ENCODE data around the gene HDAC2. TPM values are rescaled to one million over a fixed set of nuclear protein-coding genes. Genes with fewer than 3 reads are reported as not detected.
A peak's percentile ranks its signal among the peaks of the same experiment; 100 is the strongest.
"Not testable (repeated sequence)": the region's sequence is repeated elsewhere in the genome, so short reads cannot be mapped to it uniquely, and the experiment has no call there.

Gene HDAC2
- 210 and 226 TPM in 2 replicates for polyA plus RNA-seq (2014; cell fraction: cytosol; rRNA removed)
- 135 and 165 TPM in 2 replicates for polyA plus RNA-seq (2014; cell fraction: nucleus; rRNA removed)

GRCh38 chr6:113970805-113971676, at the start of gene HDAC2:
Gene HDAC2, minus strand, starts transcription at chr6:113971148. Its CDS starts 240 bp downstream, at chr6:113970908.
- DNase-seq (ENCODE audit: low spot score): peak; percentile 91

DNA sequence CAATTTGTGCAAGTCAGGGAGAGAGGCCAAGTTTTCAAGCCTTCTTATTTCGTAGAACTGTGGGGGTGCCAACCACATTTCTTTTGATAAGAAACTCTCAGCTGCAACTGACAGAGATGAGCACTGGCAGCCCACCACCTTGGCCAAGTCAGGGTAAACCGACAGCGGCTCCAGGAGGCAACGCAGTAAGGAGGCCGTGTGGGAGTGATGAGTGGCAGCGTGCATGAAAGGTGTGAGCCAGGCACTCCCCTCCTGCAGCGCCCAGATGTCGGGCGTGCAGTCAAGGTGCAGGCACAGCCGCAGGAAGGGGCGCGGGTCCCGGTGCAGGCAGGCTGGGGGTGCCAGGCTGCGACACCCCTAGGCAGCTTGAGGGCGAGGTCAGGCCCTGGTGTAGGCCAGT, 49.2 kb upstream of the HDAC2 start:
- DNase-seq (ENCODE audit: low spot score): no peak

DNA sequence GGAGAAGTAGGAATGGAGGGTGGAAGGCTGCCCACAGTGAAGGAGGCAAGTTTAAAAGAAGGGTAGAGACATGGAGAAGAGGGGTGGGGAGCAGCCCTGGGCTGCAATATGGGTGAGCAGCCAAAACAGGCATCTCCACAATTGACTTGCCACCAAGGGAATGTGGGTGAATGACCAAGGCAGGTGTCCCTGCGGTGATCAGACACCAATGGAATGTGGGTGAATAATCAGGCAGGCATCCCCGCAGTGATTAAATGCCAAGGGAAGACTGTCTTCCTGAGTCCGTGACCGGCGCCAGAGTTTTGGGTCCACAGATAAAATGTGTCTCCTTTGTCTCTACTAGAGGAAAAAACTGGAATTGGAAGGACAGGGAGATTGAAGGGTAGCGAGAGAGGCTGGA, 46.2 kb upstream of the HDAC2 start:
- DNase-seq (ENCODE audit: low spot score): not testable (repeated sequence)

GRCh38 chr6:114014106-114014505, 43.2 kb upstream of the HDAC2 start:
- not testable (repeated sequence) for DNase-seq (ENCODE audit: low spot score)

- DNase-seq (ENCODE audit: low spot score): not testable (repeated sequence)
These were observed 40.5 kb upstream of the HDAC2 start for GRCh38 chr6:114011486-114011885.

DNA sequence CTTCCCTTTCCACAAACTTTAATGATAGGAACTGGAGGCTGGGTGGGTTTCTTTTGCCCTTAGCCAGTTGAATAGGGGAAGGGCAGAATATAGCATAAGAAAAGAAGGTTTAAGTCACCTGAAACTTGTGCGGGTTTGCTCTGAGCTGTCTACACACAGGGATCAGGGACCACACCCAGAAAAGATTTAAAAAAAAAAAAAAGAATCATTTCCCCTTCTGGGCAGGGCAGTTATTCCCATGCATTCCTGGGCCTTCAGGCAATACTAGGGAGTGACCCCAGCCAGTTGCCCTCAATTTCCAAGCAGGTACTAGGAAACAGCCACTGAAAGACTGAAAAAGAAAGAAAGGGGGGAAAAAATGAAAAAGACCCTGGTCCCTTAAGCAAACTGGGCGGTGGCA, 39.6 kb upstream of the HDAC2 start:
- DNase-seq (ENCODE audit: low spot score): no peak

GRCh38 chr6:114009192-114009591, 38.2 kb upstream of the HDAC2 start:
- no peak for DNase-seq (ENCODE audit: low spot score)

GRCh38 chr6:114008331-114008730, 37.4 kb upstream of the HDAC2 start:
- no peak for DNase-seq (ENCODE audit: low spot score)

- DNase-seq (ENCODE audit: low spot score): no peak
These were observed 36.6 kb upstream of the HDAC2 start for GRCh38 chr6:114007516-114007915.

- DNase-seq (ENCODE audit: low spot score): no peak
These were observed 30.4 kb upstream of the HDAC2 start for GRCh38 chr6:114001354-114001753.

DNA sequence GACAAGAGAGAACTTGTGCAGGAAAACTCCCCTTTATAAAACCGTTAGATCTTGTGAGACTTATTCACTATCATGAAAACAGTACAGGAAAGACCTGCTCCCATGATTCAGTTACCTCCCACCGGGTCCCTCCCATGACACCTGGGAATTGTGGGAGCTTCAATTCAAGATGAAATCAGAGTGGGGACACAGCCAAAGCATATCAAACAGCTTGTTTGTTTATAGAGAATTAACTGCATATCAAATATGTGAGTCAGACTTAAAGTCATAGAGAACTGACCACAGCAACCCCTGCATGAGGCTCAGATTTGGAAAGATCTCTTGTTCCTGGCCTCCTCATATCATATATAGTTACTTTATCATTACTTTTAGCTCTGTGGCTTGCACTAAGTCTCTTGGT, 29.1 kb upstream of the HDAC2 start:
- DNase-seq (ENCODE audit: low spot score): no peak

DNA sequence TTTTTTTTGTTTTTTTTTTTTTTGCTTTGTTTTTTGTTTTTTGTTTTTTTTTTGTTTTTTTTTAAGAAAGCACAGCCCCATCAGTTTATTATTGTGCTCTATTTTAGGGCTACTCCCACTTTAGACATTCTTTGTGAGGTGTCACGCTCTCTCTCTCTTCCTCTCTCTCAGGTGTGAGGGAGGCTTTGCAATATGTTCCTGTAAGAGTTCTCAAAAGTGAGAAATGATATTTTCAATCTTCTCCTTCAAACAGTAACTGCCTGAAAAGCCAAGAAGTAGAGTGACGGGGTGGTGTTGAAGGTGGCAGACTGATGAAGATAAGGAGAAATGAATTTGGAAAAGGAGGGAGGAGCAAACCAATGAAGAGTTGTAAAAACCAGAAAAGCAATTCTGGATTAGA, 28.3 kb upstream of the HDAC2 start:
- DNase-seq (ENCODE audit: low spot score): no peak

DNA sequence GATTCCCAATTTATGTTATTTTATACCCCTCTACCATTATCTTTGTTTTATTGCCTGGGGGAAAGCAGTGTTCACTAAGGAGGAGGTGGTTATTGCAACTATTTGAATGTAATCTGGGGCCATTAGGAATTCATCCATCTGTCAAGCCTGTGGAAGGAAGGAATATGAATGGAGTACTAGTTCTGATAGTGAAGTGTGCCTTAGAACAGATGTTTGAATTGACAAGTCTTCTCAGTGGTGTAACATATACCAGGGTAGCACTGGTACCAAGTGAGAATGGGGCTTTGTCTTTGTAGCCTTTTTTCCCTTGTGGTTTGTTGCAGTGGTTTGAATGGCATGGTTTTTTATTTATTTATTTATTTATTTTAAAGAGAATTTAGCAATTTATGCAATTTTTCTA, 27.9 kb upstream of the HDAC2 start:
- DNase-seq (ENCODE audit: low spot score): no peak

GRCh38 chr6:113997116-113997515, 26.2 kb upstream of the HDAC2 start:
- DNase-seq (ENCODE audit: low spot score): no peak

- DNase-seq (ENCODE audit: low spot score): peak; percentile 66
These were observed 24.7 kb upstream of the HDAC2 start for GRCh38 chr6:113995634-113996033.

GRCh38 chr6:113994934-113995342, 24.0 kb upstream of the HDAC2 start:
- DNase-seq (ENCODE audit: low spot score): peak; percentile 90

GRCh38 chr6:113989675-113990074, 18.7 kb upstream of the HDAC2 start:
- DNase-seq (ENCODE audit: low spot score): no peak

DNA sequence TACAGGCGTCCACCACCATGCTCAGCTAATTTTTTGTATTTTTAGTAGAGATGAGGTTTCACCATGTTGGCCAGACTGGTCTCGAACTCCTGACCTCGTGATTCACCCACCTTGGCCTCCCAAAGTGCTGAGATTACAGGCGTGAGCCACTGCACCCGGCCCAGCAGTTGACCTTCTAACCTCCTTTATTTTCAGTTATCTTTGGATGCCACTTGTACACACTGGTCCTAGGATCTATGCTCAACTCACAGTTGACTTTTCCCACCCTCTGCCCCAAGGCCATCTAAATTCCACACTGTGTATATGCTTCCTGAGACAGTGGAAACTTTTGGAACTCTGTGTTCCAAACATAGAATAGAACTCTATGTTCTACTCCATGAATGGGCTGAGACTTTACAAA, 11.7 kb upstream of the HDAC2 start:
- DNase-seq (ENCODE audit: low spot score): not testable (repeated sequence)

GRCh38 chr6:113982055-113982550, 11.2 kb upstream of the HDAC2 start:
- no peak for DNase-seq (ENCODE audit: low spot score)

DNA sequence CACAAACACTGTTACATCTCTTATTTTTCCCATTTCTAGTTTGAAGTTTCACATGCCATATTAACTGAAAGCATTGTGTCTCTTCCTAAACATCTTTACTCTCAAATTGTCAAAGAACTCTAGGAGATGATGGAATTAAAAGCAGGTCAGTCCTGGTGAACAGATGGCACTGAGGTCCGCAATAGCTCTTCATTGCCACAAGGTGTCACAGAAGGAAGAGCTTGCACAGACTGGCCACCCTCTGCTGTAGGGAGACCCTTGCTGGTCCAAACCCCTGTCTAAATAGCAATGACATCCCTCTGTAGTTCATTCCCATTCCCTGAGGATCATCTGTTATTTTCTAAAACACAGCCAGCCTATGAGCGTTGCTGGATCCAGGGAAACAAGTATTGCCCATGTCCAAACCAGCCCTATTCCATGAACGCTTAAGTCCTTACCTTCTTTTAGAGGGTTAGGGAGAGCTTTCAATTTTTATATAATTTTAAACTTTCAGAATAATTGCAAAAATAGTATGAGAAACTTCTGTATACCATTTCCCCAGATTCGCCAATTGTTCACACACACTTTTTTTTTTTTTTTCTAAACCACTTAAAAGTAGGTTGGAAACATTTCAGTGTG, 10.1 kb upstream of the HDAC2 start:
- DNase-seq (ENCODE audit: low spot score): peak; percentile 71

GRCh38 chr6:113979937-113980336, 9.0 kb upstream of the HDAC2 start:
- no peak for DNase-seq (ENCODE audit: low spot score)

GRCh38 chr6:113978084-113978675, 7.2 kb upstream of the HDAC2 start:
- DNase-seq (ENCODE audit: low spot score): no peak

Data from SK-N-DZ (cell line).